Stimulated activated naive CD8-positive, alpha-beta T cell treated with anti-CD3 and anti-CD28 coated beads, Interleukin-15, amount 100 ng/mL, for 72 hours (primary cell): ENCODE data around the gene MPZL2.
A peak's percentile ranks its signal among the peaks of the same experiment; 100 is the strongest.

ENCODE experiments used
- ATAC-seq: fragments of 150-1000 bp; cut with Tn5 transposase; 2 replicates; pipeline ENCODE4 v1.10.0; 2021; ENCODE audit warnings: mild to moderate bottlenecking, moderate library complexity
- DNase-seq, 2 donors: peaks; one replicate each; pipeline ENCODE4 v3.0.0; 2021 to 2022
- H3K27ac Mint-ChIP-seq, 2 donors: one replicate each; pipeline ENCODE4 v1.8.0; 2022; ENCODE audit warnings: mild to moderate bottlenecking in 2 of 2, mixed read lengths in 2 of 2, moderate library complexity in 2 of 2
- H3K27me3 Mint-ChIP-seq: one replicate; pipeline ENCODE4 v1.8.0; 2022; ENCODE audit warnings: mixed read lengths
- H3K4me1 Mint-ChIP-seq: one replicate; pipeline ENCODE4 v1.8.0; 2022; ENCODE audit warnings: mild to moderate bottlenecking, mixed read lengths
- H3K4me3 Mint-ChIP-seq, 2 donors: one replicate each; pipeline ENCODE4 v1.8.0; 2022; ENCODE audit warnings: mild to moderate bottlenecking in 2 of 2, mixed read lengths in 2 of 2, moderate library complexity in 1 of 2
- H3K9me3 Mint-ChIP-seq, 2 donors: one replicate each; pipeline ENCODE4 v1.8.0; 2022; ENCODE audit warnings: mixed read lengths in 2 of 2

Gene MPZL2

GRCh38 chr11:118239509-118240205 lies 24.4 kb downstream of the MPZL2 start:
- ATAC-seq (no peak), DNase-seq (no peak)
- Mint-ChIP-seq H3K27me3 (no peaks in the 10 kb centered on the region), H3K27ac (peak overlapping the region; percentile 98 to 100), H3K4me3 (peak overlapping the region; percentile 77 to 83), H3K4me1 (peaks cover 74% of the 10 kb centered on the region), H3K9me3 (no peaks in the 10 kb centered on the region)

GRCh38 chr11:118238929-118239328 lies 25.2 kb downstream of the MPZL2 start:
- peak overlapping the region; percentile 59 to 80 for H3K27ac Mint-ChIP-seq
- peak overlapping the region; percentile 77 to 83 for H3K4me3 Mint-ChIP-seq
- H3K9me3 Mint-ChIP-seq: no peaks in the 10 kb centered on the region
- H3K4me1 Mint-ChIP-seq: peaks cover 67% of the 10 kb centered on the region
- ATAC-seq: peak; percentile 26
- no peaks in the 10 kb centered on the region for H3K27me3 Mint-ChIP-seq
- peak in 1 of 2 donors; percentile 34 for DNase-seq

- peak overlapping the region; percentile 77 to 83 for H3K4me3 Mint-ChIP-seq
- no peak for DNase-seq
- peak overlapping the region; percentile 7 to 80 for H3K27ac Mint-ChIP-seq
- peaks cover 62% of the 10 kb centered on the region for H3K4me1 Mint-ChIP-seq
- H3K9me3 Mint-ChIP-seq: no peaks in the 10 kb centered on the region
- H3K27me3 Mint-ChIP-seq: no peaks in the 10 kb centered on the region
- no peak for ATAC-seq
Measured at GRCh38 chr11:118238421-118238820, 25.7 kb downstream of the MPZL2 start.

- DNase-seq (no peak), ATAC-seq (no peak)
- H3K27me3 Mint-ChIP-seq: no peaks in the 10 kb centered on the region
- peak overlapping the region; percentile 5 to 76 for H3K27ac Mint-ChIP-seq
- peak overlapping the region; percentile 6 to 53 for H3K4me3 Mint-ChIP-seq
- H3K4me1 Mint-ChIP-seq: peaks cover 39% of the 10 kb centered on the region
- H3K9me3 Mint-ChIP-seq: no peaks in the 10 kb centered on the region
Measured at GRCh38 chr11:118236170-118236569, 27.9 kb downstream of the MPZL2 start.

- Mint-ChIP-seq H3K4me1 (peaks cover 34% of the 10 kb centered on the region), H3K4me3 (peak overlapping the region; percentile 22 to 38), H3K9me3 (no peaks in the 10 kb centered on the region), H3K27ac (peak overlapping the region in 1 of 2 donors; percentile 19), H3K27me3 (no peaks in the 10 kb centered on the region)
- no peak for ATAC-seq
- DNase-seq: no peak
Measured at GRCh38 chr11:118234833-118235232, 29.3 kb downstream of the MPZL2 start.

- peaks cover 31% of the 10 kb centered on the region for H3K4me1 Mint-ChIP-seq
Measured at GRCh38 chr11:118233850-118234249, 30.2 kb downstream of the MPZL2 start.

GRCh38 chr11:118233377-118233776 lies 30.7 kb downstream of the MPZL2 start:
- H3K27me3 Mint-ChIP-seq: no peaks in the 10 kb centered on the region
- peak overlapping the region; percentile 11 to 34 for H3K4me3 Mint-ChIP-seq
- peak overlapping the region; percentile 43 to 75 for H3K27ac Mint-ChIP-seq
- H3K9me3 Mint-ChIP-seq: no peaks in the 10 kb centered on the region
- H3K4me1 Mint-ChIP-seq: peaks cover 26% of the 10 kb centered on the region
- no peak for ATAC-seq
- no peak for DNase-seq

More at GRCh38 chr11:118233850-118234249, 30.2 kb downstream of the MPZL2 start:
- ATAC-seq (no peak), DNase-seq (no peak)
- H3K9me3 Mint-ChIP-seq: no peaks in the 10 kb centered on the region
- H3K27me3 Mint-ChIP-seq: no peaks in the 10 kb centered on the region
- H3K27ac Mint-ChIP-seq: peak overlapping the region; percentile 75 to 76
- H3K4me3 Mint-ChIP-seq: peak overlapping the region; percentile 3 to 14

- DNase-seq (peak; percentile 48 to 76), ATAC-seq (peak; percentile 92)
- H3K27me3 Mint-ChIP-seq: no peaks in the 10 kb centered on the region
Measured at GRCh38 chr11:118232659-118233058, 31.4 kb downstream of the MPZL2 start.

GRCh38 chr11:118231461-118231860 lies 32.6 kb downstream of the MPZL2 start:
- H3K27me3 Mint-ChIP-seq: no peaks in the 10 kb centered on the region
- ATAC-seq: no peak
- DNase-seq: no peak
- H3K9me3 Mint-ChIP-seq: no peaks in the 10 kb centered on the region
- H3K27ac Mint-ChIP-seq: no peak overlapping the region
- H3K4me3 Mint-ChIP-seq: no peak overlapping the region
- H3K4me1 Mint-ChIP-seq: peaks cover 7% of the 10 kb centered on the region

More at GRCh38 chr11:118232659-118233058, 31.4 kb downstream of the MPZL2 start:
- Mint-ChIP-seq H3K27ac (peak overlapping the region; percentile 43 to 75), H3K9me3 (no peaks in the 10 kb centered on the region), H3K4me3 (peak overlapping the region; percentile 2 to 36), H3K4me1 (peaks cover 19% of the 10 kb centered on the region)

- Mint-ChIP-seq H3K9me3 (peaks cover 4 to 5% of the 10 kb centered on the region in 2 donors), H3K4me3 (peak overlapping the region; percentile 9 to 17), H3K27ac (peak overlapping the region in 1 of 2 donors; percentile 85), H3K4me1 (no peaks in the 10 kb centered on the region), H3K27me3 (no peaks in the 10 kb centered on the region)
- peak in 1 of 2 donors; percentile 45 for DNase-seq
- peak; percentile 5 for ATAC-seq
Measured at GRCh38 chr11:118230088-118230487, 34.0 kb downstream of the MPZL2 start.

- H3K4me3 Mint-ChIP-seq: peak overlapping the region; percentile 18 to 73
- DNase-seq: no peak
- no peaks in the 10 kb centered on the region for H3K4me1 Mint-ChIP-seq
- H3K27me3 Mint-ChIP-seq: no peaks in the 10 kb centered on the region
- no peak for ATAC-seq
- peaks cover 5 to 7% of the 10 kb centered on the region in 2 donors for H3K9me3 Mint-ChIP-seq
- peak overlapping the region; percentile 85 to 88 for H3K27ac Mint-ChIP-seq
Measured at GRCh38 chr11:118229274-118229847, 34.7 kb downstream of the MPZL2 start.

- peak in 1 of 2 donors; percentile 59 for DNase-seq
Measured at GRCh38 chr11:118227865-118228785, 36.0 kb downstream of the MPZL2 start.

GRCh38 chr11:118226781-118227180 lies 37.3 kb downstream of the MPZL2 start:
- H3K9me3 Mint-ChIP-seq: peaks cover 5 to 7% of the 10 kb centered on the region in 2 donors
- H3K4me3 Mint-ChIP-seq: peak overlapping the region; percentile 69 to 78
- ATAC-seq (peak; percentile 28), DNase-seq (no peak)
- peaks cover 12% of the 10 kb centered on the region for H3K4me1 Mint-ChIP-seq
- H3K27ac Mint-ChIP-seq: peak overlapping the region; percentile 44 to 97
- no peaks in the 10 kb centered on the region for H3K27me3 Mint-ChIP-seq

More at GRCh38 chr11:118227865-118228785, 36.0 kb downstream of the MPZL2 start:
- H3K27ac Mint-ChIP-seq: peak overlapping the region; percentile 85 to 97
- peak; percentile 33 for ATAC-seq
- H3K9me3 Mint-ChIP-seq: peaks cover 5 to 7% of the 10 kb centered on the region in 2 donors
- no peaks in the 10 kb centered on the region for H3K4me1 Mint-ChIP-seq
- H3K4me3 Mint-ChIP-seq: peak overlapping the region; percentile 69 to 78
- H3K27me3 Mint-ChIP-seq: no peaks in the 10 kb centered on the region

GRCh38 chr11:118226296-118226695 lies 37.8 kb downstream of the MPZL2 start:
- Mint-ChIP-seq H3K9me3 (peaks cover 5 to 7% of the 10 kb centered on the region in 2 donors), H3K4me3 (peak overlapping the region; percentile 69 to 78), H3K27me3 (no peaks in the 10 kb centered on the region), H3K27ac (peak overlapping the region; percentile 96 to 97), H3K4me1 (peaks cover 17% of the 10 kb centered on the region)
- ATAC-seq: no peak
- no peak for DNase-seq

GRCh38 chr11:118224511-118225188 lies 39.4 kb downstream of the MPZL2 start, which contains the start of gene JAML:
TSS of gene JAML (minus strand) at chr11:118225011. CDS start at chr11:118214866, 10,145 bp downstream.
- ATAC-seq: peak; percentile 85
- Mint-ChIP-seq H3K9me3 (peaks cover 5 to 7% of the 10 kb centered on the region in 2 donors), H3K27ac (peak within 1 kb of the TSS; percentile 96 to 99), H3K4me3 (peak within 1 kb of the TSS; percentile 89 to 92), H3K27me3 (no peaks in the 10 kb centered on the region), H3K4me1 (peaks cover 33% of the 10 kb centered on the region)
- peak; percentile 71 to 84 for DNase-seq
